ENCODE measurements around the gene ZPBP2. TPM values are rescaled to one million over a fixed set of nuclear protein-coding genes. Genes with fewer than 3 reads are reported as not detected.

Gene ZPBP2
- total and polyA plus RNA-seq, 9 of the 15 experiments (the other 6 are each of a cell fraction or from before 2014, with no cell fraction given) = not detected

GRCh38 chr17:39923230-39923629, 55.2 kb downstream of the ZPBP2 start:
- H3K27ac ChIP-seq (ENCODE audit: extremely low read depth, low read depth, low read length) = no peak overlapping the region
- no peak for FAIRE-seq

More at GRCh38 chr17:39923230-39923629, 55.2 kb downstream of the ZPBP2 start:
- in situ Hi-C loops (cut with MboI) = no loop called here
- no peak overlapping the region for H3K4me3 ChIP-seq
- no peak overlapping the region for H3K4me2 ChIP-seq (ENCODE audit: insufficient read depth, low read length)
- peaks cover 33% of the 10 kb centered on the region for H3K79me2 ChIP-seq (ENCODE audit: control insufficient read depth, insufficient read depth, low read length)
- CTCF ChIA-PET (ENCODE audit: low intra/inter-chr PET ratio) = no interaction called here
- H3K36me3 ChIP-seq (ENCODE audit: control insufficient read depth, insufficient read depth, low read length) = peaks cover 45% of the 10 kb centered on the region; the same call in 2 of the 3 replicates
- BruUV-seq (replicated peaks) = no TSS peak
- 83% methylated on average over 6 of the region's 6 CpGs for WGBS (ENCODE audit: insufficient coverage, low coverage, missing lambda C conversion rate)
- no peaks in the 10 kb centered on the region for H3K27me3 ChIP-seq (ENCODE audit: control insufficient read depth in 2 of 2, insufficient read depth in 2 of 2, low read length in 2 of 2)
- no peak for DNase-seq (ENCODE audit: extremely low read depth in 1 of 4, low spot score in 3 of 4)
- H2AFZ ChIP-seq (ENCODE audit: low read depth, low read length) = no peak overlapping the region
- TF ChIP-seq, protein P1, sequence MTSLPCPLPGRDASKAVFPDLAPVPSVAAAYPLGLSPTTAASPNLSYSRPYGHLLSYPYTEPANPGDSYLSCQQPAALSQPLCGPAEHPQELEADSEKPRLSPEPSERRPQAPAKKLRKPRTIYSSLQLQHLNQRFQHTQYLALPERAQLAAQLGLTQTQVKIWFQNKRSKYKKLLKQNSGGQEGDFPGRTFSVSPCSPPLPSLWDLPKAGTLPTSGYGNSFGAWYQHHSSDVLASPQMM (CRISPR knock-in tag; IDR thresholded peaks at IDR 0.05) = no peak
- TF ChIP-seq, protein P2, sequence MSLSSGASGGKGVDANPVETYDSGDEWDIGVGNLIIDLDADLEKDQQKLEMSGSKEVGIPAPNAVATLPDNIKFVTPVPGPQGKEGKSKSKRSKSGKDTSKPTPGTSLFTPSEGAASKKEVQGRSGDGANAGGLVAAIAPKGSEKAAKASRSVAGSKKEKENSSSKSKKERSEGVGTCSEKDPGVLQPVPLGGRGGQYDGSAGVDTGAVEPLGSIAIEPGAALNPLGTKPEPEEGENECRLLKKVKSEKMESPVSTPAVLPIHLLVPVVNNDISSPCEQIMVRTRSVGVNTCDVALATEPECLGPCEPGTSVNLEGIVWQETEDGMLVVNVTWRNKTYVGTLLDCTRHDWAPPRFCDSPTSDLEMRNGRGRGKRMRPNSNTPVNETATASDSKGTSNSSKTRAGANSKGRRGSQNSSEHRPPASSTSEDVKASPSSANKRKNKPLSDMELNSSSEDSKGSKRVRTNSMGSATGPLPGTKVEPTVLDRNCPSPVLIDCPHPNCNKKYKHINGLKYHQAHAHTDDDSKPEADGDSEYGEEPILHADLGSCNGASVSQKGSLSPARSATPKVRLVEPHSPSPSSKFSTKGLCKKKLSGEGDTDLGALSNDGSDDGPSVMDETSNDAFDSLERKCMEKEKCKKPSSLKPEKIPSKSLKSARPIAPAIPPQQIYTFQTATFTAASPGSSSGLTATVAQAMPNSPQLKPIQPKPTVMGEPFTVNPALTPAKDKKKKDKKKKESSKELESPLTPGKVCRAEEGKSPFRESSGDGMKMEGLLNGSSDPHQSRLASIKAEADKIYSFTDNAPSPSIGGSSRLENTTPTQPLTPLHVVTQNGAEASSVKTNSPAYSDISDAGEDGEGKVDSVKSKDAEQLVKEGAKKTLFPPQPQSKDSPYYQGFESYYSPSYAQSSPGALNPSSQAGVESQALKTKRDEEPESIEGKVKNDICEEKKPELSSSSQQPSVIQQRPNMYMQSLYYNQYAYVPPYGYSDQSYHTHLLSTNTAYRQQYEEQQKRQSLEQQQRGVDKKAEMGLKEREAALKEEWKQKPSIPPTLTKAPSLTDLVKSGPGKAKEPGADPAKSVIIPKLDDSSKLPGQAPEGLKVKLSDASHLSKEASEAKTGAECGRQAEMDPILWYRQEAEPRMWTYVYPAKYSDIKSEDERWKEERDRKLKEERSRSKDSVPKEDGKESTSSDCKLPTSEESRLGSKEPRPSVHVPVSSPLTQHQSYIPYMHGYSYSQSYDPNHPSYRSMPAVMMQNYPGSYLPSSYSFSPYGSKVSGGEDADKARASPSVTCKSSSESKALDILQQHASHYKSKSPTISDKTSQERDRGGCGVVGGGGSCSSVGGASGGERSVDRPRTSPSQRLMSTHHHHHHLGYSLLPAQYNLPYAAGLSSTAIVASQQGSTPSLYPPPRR (CRISPR knock-in tag; IDR thresholded peaks at IDR 0.05; ENCODE audit: borderline replicate concordance) = no peak
- no peak for TF ChIP-seq TAF7 (tag; IDR thresholded peaks at IDR 0.05)
- TF ChIP-seq HDAC3 (IDR thresholded peaks at IDR 0.05; ENCODE audit: borderline replicate concordance, partially characterized antibody) = no peak
- no peak for TF ChIP-seq YY1 (IDR thresholded peaks at IDR 0.05; ENCODE audit: borderline replicate concordance in 1 of 3, control insufficient read depth in 1 of 3, extremely low read depth in 1 of 3, insufficient read depth in 3 of 3, insufficient read length in 1 of 3, insufficient replicate concordance in 2 of 3, low read depth in 1 of 3, low read length in 2 of 3)
- TF ChIP-seq, protein P3, sequence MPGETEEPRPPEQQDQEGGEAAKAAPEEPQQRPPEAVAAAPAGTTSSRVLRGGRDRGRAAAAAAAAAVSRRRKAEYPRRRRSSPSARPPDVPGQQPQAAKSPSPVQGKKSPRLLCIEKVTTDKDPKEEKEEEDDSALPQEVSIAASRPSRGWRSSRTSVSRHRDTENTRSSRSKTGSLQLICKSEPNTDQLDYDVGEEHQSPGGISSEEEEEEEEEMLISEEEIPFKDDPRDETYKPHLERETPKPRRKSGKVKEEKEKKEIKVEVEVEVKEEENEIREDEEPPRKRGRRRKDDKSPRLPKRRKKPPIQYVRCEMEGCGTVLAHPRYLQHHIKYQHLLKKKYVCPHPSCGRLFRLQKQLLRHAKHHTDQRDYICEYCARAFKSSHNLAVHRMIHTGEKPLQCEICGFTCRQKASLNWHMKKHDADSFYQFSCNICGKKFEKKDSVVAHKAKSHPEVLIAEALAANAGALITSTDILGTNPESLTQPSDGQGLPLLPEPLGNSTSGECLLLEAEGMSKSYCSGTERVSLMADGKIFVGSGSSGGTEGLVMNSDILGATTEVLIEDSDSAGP (CRISPR knock-in tag; IDR thresholded peaks at IDR 0.05) = no peak
- no peak for TF ChIP-seq GATAD2B (IDR thresholded peaks at IDR 0.05; ENCODE audit: borderline replicate concordance)
- no peak for TF ChIP-seq ZBTB34 (CRISPR knock-in tag; IDR thresholded peaks at IDR 0.05)
- no peak for TF ChIP-seq CEBPG (CRISPR knock-in tag; IDR thresholded peaks at IDR 0.05)
- no peak for TF ChIP-seq CEBPG (tag; conservative IDR thresholded peaks at IDR 0.05 in 1 of 2, IDR thresholded peaks at IDR 0.05 in 1 of 2)
- intact Hi-C loops (cut with micrococcal nuclease) = no loop called here
- H3K9me3 ChIP-seq (replicated peaks; ENCODE audit: control insufficient read depth, insufficient read depth, low read depth, low read length) = no peaks in the 10 kb centered on the region
- ATAC-seq = no peak
- peaks cover 13% of the 10 kb centered on the region for H3K9me1 ChIP-seq (ENCODE audit: control insufficient read depth, insufficient read depth, low read length)
- POLR2A ChIA-PET = interaction anchor here (0.5 kb wide), 1 partner anchor 301 kb away, joined by 4 read pairs; no protein-coding TSS in a partner anchor
- H3K9ac ChIP-seq (ENCODE audit: insufficient read depth in 1 of 2, low read depth in 2 of 2, low read length in 2 of 2) = peak overlapping the region in 1 of 2 experiments; percentile 38; a peak in 1 of 4 replicates
- H3K4me1 ChIP-seq (replicated peaks in 1 of 2; ENCODE audit: control insufficient read depth in 2 of 2, insufficient read depth in 2 of 2, low read length in 2 of 2) = peaks cover 19 to 46% of the 10 kb centered on the region in 2 experiments; a peak in 4 of 5 replicates
- H4K20me1 ChIP-seq (replicated peaks; ENCODE audit: control insufficient read depth, insufficient read depth, low read length) = 0 out of 2 replicates have a peak, but pooled peaks cover 14% of the 10 kb centered on the region

All from K562 (cell line).